Vagina (tissue), 2 donors: ENCODE results near the gene MRGPRD.

Experiments
- POLR2A ChIP-seq, 2 donors: fragments of 450-650 bp; IDR thresholded peaks; one replicate each; pipeline ENCODE4 v1.6.1; 2017; ENCODE audit warnings: antibody characterized with exemption in 2 of 2, mild to moderate bottlenecking in 2 of 2, moderate library complexity in 2 of 2
- TF ChIP-seq, protein P1 (sequence below), 3 experiments: fragments of 450-650 bp in 2 of 3; fragments of 200-600 bp in 1 of 3; sonication (generic) in 1 of 3; IDR thresholded peaks; one replicate each; pipeline ENCODE4 v1.5.1; 2017 to 2019; ENCODE audit warnings: antibody characterized with exemption in 3 of 3, mild to moderate bottlenecking in 2 of 3, moderate library complexity in 2 of 3

DNA sequence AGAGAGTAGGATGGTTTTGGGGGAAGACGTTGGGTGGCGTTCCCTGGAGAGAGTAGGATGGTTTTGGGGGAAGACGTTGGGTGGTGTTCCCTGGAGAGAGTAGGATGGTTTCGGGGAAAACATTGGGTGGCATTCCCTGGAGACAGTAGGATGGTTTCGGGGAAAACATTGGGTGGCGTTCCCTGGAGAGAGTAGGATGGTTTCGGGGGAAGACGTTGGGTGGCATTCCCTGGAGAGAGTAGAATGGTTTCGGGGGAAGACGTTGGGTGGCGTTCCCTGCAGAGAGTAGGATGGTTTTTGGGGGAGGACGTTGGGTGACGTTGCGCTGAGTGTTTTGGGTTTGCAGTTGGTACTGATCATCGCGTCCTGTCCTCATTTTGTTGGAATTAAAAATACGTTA is 48.9 kb downstream of the MRGPRD start:
- TF ChIP-seq, protein P1, sequence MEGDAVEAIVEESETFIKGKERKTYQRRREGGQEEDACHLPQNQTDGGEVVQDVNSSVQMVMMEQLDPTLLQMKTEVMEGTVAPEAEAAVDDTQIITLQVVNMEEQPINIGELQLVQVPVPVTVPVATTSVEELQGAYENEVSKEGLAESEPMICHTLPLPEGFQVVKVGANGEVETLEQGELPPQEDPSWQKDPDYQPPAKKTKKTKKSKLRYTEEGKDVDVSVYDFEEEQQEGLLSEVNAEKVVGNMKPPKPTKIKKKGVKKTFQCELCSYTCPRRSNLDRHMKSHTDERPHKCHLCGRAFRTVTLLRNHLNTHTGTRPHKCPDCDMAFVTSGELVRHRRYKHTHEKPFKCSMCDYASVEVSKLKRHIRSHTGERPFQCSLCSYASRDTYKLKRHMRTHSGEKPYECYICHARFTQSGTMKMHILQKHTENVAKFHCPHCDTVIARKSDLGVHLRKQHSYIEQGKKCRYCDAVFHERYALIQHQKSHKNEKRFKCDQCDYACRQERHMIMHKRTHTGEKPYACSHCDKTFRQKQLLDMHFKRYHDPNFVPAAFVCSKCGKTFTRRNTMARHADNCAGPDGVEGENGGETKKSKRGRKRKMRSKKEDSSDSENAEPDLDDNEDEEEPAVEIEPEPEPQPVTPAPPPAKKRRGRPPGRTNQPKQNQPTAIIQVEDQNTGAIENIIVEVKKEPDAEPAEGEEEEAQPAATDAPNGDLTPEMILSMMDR (IDR thresholded peaks at IDR 0.05): no peak
- no peak for TF ChIP-seq POLR2A (IDR thresholded peaks at IDR 0.05)
